Inflammatory macrophage treated with lipopolysaccharide for 4 hours (primary cell): ENCODE data around the gene UNC5B.
"Not testable (repeated sequence)": the region's sequence is repeated elsewhere in the genome, so short reads cannot be mapped to it uniquely, and the experiment has no call there.

Experiments used
- DNase-seq: peaks from one replicate; pipeline ENCODE4 v3.0.0-alpha.2; 2020

Gene UNC5B

DNA sequence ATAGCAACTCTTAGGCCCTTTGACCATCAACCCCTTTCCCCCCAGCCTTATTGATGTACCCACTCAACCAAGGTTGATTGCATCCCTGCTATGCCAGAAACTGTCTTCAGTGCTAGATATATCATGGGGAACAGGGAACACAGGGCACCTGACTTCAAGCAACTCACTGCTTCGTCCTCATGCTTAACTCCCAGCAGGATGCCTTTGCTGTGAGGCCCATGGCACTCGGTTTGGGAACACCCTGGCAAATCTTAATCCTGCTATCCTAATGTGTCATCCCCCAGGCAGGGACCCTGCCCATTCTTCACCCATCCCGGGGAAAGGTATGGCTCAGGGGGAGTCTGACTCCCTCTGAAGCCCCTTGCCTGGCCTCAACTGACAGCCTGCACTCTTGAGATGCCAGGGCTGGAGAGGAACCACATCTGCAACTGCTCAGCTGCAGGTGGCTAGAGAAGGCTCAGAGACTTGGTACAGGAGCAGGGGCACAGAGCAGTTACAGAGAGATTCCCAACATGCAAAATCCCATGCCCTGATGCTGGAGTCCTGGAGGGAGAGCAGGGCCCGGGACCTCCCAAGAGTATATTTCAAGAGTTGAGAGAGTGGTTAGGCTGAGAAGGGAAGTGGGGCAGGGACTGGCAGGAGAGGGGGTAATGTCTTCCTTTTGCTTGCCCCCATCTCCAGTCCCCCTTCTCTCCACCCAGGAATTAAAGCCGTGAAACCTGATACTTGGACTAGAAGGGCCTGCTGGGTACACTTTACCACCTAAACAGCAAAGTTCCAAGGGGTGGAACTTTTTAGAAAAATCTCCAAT is 2.4 kb upstream of the UNC5B start:
- no peak for DNase-seq

GRCh38 chr10:71210542-71210871 is 1.9 kb upstream of the UNC5B start:
- no peak for DNase-seq

GRCh38 chr10:71211053-71211452 is 1.3 kb upstream of the UNC5B start:
- DNase-seq: no peak

DNA sequence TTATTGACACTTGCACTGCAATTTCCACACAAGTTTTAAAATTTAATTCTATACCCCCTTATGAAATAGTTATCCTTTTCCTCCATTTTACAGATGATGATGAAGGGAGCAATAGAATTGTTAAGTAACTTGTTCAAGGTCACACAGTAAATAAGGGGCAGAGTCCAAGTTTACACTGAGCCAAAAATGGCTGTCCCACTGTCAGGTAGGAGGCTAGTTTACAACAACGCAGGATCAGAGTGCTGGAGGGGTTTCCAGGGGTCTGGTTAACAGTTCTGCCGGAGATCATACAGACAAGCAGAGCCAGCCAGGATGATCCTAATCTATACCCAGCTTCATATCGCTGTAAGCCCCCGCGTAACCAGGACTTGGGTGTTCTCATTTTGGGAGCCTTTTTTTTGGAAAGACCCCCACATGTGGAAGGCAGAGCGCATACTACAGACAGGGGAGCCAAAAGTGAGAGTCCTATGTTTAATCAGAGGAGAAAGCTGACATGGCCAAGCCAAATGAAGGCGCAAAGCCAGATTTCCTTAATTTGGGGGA is 524 bp upstream of the UNC5B start:
- no peak for DNase-seq

DNA sequence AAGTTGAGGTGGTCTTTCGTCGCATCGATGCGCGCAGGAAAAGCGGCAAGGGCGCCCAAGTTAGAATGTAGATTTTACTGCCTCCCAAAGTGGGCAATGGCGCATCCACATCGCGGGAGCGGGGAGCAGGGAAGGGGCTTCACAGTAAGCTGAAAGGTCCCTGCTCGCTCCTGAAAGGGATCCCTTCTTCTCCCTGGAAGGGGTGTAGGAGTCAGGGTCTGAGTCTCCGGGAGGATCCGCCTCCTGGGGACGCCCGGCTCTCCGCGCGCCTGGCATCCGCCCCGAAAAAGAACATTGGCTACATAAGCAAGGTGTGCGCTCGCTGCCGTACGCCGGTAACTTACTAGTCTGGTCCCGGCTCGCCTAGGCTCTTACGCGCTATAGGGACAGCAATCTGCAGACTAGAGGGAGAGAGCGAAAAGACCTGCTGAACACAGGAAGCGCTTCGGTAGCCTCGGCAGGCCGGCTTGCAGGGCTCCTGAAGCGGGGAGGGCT is 804 bp downstream of the UNC5B start:
- peak; percentile 32 for DNase-seq

DNA sequence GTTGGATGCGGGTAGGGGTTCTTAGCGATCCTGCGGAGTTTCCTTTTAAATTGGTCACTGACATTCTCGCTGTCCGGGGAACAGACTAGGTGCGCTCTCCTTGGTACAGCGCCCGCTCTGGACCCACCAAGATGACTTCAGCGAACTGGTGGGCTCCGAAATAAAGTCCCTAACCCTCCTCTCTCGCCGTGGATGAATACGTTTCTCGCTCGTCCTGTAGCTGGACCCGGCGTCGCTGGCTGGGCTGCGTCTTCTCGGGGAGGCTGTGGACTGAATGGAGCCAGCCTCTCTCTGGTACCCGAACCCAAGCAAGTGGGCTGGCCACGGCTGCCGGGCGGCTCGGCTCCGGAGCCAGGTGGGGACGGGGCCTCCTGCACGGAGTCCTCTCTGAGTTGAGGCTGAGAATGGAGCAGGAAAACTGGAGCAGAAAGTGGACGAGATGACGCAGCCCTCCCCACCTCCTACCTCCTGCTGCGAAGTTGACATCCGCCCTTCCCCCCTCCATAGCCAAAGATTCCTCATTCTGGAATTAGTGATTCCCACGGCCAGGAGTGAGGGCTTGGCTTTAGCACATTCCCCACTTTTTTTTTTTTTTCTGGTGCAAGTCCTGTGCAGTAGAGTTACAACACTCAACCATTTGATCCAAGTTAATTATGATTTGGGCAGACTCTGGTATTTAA is 1.5 kb downstream of the UNC5B start:
- no peak for DNase-seq

DNA sequence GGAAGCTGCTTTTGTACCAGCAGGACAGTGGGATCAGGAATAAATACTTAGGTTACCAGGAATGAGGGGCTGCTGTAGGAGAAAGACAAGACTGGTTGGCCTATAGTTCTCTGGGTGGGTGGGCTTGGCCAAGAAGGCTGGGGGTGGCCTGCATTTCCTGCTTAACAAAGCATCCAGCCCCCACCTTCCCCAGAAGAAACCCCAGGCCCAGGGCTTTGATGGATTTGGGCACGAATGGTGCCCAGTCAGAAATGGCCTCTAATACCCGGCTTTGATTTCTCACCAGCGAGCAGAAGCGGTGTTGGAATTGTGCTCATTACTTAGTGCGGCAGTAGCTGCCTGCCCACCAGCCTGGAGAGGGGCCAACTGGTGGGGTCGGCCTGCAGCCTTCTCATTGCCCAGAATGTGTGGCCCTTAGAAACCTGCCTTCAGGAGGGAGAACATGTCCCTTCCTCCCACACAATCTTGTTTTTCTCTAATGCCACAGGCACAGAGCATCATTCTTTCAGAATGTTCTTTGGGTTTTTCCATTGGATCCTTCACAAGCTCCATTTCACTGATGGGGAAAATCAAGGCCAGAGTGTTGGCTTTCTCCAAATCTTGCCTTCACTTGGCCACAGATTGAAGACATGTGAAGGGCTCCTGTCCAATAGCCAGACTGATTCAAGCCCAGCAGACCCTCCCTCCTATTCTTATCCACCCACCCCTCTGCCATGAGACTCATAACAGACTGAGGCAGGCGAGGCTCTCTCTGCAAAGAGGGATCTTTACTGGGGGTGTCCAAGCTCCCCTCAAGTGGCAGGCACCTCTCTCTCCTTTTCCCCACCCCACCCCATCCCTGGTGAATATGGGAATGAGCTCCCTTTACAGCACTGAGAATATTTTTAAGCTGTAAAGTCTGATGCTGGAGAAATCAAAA is 2.5 kb downstream of the UNC5B start:
- no peak for DNase-seq

DNA sequence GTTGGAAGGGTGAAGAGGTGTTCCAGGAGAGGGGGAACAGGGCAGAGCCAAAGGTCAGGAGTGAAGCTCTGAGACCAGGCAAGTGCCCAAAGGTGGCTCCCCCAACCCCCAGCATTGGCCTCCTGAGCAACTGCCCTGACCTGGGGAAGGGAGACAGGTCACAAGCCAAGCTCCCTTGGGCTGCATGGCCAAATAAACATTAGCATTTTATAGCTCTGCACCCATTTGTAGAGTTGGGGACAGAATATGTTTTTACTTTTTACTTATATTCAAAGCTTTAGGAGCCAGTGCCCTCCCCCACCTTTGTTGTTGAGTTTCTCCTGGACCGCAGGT is 4.0 kb downstream of the UNC5B start:
- DNase-seq: no peak

DNA sequence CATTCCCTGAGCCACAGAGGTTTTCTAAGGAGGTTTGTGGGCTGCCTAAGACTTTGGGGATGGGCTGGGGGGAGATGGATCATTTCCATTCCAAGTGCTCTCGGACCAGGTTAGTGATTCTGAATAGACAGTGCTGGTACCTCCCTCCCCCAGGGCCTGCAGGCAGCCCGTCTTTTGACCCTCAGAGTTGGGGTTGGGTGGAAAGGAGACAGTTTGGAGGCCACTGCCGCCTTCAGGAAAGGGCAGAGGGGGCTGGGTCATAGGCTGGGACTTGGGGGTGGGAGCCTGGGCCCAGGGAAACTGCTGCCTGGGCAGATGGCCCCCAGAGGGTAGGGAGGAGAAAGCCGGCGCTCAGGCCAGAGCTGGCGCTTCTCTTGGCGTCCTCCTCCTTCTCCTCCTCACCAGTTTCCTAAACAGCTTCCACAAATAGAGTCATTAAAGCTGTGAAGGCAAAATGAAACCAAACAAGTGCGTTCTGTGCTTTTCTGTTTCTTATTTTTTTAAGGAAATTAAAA is 4.4 kb downstream of the UNC5B start:
- peak; percentile 47 for DNase-seq

GRCh38 chr10:71217266-71218045 is 5.1 kb downstream of the UNC5B start:
- DNase-seq: no peak

GRCh38 chr10:71218046-71218650 is 5.8 kb downstream of the UNC5B start:
- DNase-seq: no peak

DNA sequence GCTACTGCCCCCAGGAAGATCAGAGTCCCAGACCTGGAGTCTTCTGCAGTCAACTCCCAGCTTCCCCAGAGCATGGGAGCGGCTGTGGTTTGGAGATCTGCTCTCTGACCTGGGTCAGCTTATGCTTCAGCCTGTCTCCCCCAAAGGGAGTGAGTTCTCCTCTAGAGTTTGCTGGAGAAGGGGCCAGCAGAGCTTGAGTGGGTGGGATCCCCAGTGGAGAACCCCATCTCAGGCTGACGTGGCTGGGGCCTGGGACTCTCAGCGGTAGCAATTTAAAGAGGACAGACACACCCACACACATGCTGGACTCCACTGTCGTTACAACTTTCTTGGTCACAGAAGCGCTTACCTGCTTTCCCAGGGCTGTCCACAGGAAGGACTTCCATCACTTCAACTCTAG is 6.3 kb downstream of the UNC5B start:
- no peak for DNase-seq

- DNase-seq: not testable (repeated sequence)
Observed at GRCh38 chr10:71219236-71219917, 7.0 kb downstream of the UNC5B start.

DNA sequence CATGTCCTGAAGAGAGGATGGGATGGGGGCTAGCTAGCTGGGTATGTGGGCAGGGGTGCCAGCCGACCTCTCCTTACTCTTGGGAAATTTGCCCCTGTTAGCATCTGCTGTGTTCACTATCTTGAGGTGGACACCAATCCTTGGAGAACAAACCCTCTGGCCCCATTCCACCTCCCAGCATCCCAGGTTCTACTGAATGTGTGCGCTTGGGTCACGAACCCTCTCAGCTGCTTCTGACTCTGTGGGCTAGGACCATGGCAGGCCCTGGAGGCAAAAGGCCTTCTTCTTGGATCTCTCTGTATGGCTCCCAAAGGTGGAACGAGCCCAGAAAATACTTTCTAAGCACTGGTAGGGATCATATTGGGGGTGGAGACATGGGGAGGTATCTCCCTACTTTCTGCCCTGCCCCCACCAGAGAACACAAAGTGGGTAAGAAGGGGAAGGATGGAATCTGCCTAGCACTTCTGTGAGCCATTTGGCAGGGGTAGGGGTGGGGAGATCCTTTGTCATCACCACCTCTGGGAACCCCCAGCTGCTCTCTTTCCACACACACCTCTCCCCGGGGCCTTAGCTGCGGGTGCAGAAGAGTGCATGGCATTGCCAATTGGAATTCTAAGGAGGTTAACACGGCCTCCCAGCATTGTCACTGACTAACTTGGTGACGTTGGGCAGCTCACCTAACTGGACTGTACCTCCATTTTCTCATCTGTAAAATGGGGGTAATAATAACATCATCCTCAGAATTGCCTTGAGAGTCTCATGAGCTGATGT is 7.7 kb downstream of the UNC5B start:
- no peak for DNase-seq

GRCh38 chr10:71220689-71221540 is 8.5 kb downstream of the UNC5B start:
- no peak for DNase-seq

- no peak for DNase-seq
Observed at GRCh38 chr10:71221586-71222202, 9.3 kb downstream of the UNC5B start.

DNA sequence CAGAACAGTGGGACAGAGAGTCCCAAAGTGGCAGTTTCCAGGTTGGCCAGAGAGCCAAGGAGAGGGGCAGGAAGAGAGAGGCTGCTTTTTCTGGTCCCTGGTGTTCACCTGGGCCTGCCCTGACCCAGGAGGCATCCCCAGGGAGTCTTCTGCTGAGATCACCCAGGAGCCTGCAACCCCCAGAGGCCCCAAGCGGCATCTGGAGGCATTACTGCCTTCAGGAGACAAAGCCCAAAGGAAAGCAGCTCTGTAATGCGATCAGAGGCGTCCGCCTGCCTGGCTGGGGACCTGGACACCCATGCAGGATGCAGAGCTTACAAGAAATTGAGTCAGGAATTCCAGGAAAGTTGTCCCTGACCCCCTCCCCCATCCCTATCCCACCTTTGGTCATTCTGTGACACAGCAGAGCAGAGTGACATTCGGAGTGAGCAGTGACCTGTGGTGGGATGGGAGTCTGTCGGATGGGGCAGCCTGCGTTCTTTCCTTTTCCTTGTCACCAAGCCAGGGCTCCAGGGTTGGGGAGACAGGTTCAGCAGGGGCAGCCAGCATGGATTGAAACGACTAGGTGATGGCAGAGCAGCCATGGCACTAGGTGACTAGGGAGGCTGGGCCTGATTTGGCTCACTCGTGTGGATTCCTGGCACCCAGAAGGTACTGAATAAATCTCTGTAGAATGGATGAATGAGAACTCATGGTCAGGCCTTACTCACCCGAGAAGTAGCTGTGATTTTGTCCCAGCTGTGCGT is 10.4 kb downstream of the UNC5B start:
- no peak for DNase-seq
